Measurements from ENCODE around the gene LRP3. TPM values are rescaled to one million over a fixed set of nuclear protein-coding genes. Genes with fewer than 3 reads are reported as not detected.

Gene LRP3
- polyA plus RNA-seq, 3 donors: 11.1 to 42.5 (median 32.2) TPM

Other genes with a start within 250 kb of the LRP3 start
- 1 to 10 TPM; 4.9 to 8.5 (median 7.5) TPM for gene CEP89, start 222.4 kb upstream of the LRP3 start, polyA plus RNA-seq
- 1 to 10 TPM in 2 of 3 donors, under 1 TPM in 1; 0.79 to 2.6 (median 1.4) TPM for gene FAAP24, start 222.1 kb upstream of the LRP3 start, polyA plus RNA-seq
- gene RHPN2, start 129.4 kb upstream of the LRP3 start, polyA plus RNA-seq: 1 to 10 TPM; 2.2 to 4.1 (median 2.6) TPM
- 1 to 10 TPM; 2.9 to 4.7 (median 3.7) TPM for gene GPATCH1, start 113.1 kb upstream of the LRP3 start, polyA plus RNA-seq
- not detected for gene WDR88, start 62.2 kb upstream of the LRP3 start, polyA plus RNA-seq
- gene SLC7A10, start 31.5 kb downstream of the LRP3 start, polyA plus RNA-seq: 100 to 1,000 TPM in 1 of 3 donors, 10 to 100 TPM in 1, 1 to 10 TPM in 1; 9.3 to 193 (median 32.8) TPM
- 100 to 1,000 TPM in 1 of 3 donors, 10 to 100 TPM in 2; 33.6 to 335 (median 60.3) TPM for gene CEBPA, start 108.2 kb downstream of the LRP3 start, polyA plus RNA-seq
- gene CEBPG, start 179.4 kb downstream of the LRP3 start, polyA plus RNA-seq: 10 to 100 TPM in 2 of 3 donors, 1 to 10 TPM in 1; 8.3 to 19.3 (median 15.4) TPM

Measured in adipose tissue (tissue), 3 donors.